ENCODE results near the gene HOXD12. TPM values are rescaled to one million over a fixed set of nuclear protein-coding genes. Genes with fewer than 3 reads are reported as not detected.
A peak's percentile ranks its signal among the peaks of the same experiment; 100 is the strongest.

Gene HOXD12
- total RNA-seq, 2 donors from 2014 or later: 0.36 TPM; not detected in 1

DNA sequence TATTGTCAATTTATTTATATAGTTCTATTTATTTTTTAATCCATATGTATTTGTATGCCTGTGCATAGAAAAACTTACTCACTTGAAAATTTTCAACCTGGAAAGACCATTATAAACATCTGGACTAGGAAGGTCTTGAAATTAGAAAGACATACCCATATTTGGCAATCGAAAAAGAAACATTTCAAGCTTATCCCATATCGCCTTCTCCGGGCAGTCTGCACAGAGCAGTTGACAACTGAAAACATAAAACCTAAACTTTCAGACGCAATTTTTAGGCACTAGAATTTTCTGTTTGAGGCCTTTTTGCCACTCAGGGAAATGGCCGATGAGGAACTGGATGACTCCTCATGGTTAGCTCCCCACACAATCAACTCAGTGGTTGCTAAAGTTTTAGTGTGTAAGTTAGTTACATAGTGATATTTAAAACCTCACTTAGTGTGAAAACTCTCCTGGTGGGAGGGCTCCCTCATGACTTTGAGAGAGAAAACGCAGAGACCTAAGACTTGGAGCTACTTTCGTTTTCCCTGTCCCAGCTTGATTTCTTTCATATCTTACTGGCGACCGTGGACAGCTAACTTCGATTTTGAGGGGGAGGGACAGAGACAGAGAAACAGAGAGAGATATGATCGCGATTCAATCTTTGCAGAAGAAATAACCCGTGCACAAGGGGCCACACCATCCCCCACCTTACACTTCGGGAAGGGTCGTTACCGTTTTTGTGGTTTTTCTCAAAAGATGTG is 3.2 kb upstream of the HOXD12 start:
- no peak for DNase-seq (ENCODE audit: low spot score)
- Histone ChIP-seq H3K4me1 (replicated peaks) (no peaks in the 10 kb centered on the region), H3K9me3 (no peaks in the 10 kb centered on the region), H3K36me3 (no peaks in the 10 kb centered on the region), H3K4me3 (peak overlapping the region; percentile 24 to 36), H3K27me3 (replicated peaks; ENCODE audit: insufficient read depth) (peaks cover 21% of the 10 kb centered on the region), H3K27ac (peak overlapping the region; percentile 85 to 86)
- 8% methylated on average over 16 of the region's 16 CpGs for WGBS
- TF ChIP-seq POLR2AphosphoS5 (IDR thresholded peaks at IDR 0.05) (peak; percentile 48), POLR2A (IDR thresholded peaks at IDR 0.05) (no peak)
- intact Hi-C loops (cut with DNase I): no loop called here

- Histone ChIP-seq H3K36me3 (no peaks in the 10 kb centered on the region), H3K4me1 (replicated peaks) (no peaks in the 10 kb centered on the region), H3K4me3 (peak overlapping the region; percentile 24 to 36), H3K9me3 (no peaks in the 10 kb centered on the region), H3K27ac (peak overlapping the region; percentile 85 to 86), H3K27me3 (replicated peaks; ENCODE audit: insufficient read depth) (peaks cover 22% of the 10 kb centered on the region)
- intact Hi-C loops (cut with DNase I): no loop called here
- DNase-seq (ENCODE audit: low spot score): peak; percentile 82
- TF ChIP-seq POLR2AphosphoS5 (IDR thresholded peaks at IDR 0.05): no peak
- peak; percentile 59 to 94 (median 80) for TF ChIP-seq CTCF (IDR thresholded peaks at IDR 0.05)
- TF ChIP-seq POLR2A (IDR thresholded peaks at IDR 0.05): peak; percentile 54
- 1% methylated on average over 45 of the region's 45 CpGs for WGBS
These were observed 2.4 kb upstream of the HOXD12 start for GRCh38 chr2:176096986-176097819.

GRCh38 chr2:176097820-176098365 is 1.7 kb upstream of the HOXD12 start:
- no peak for DNase-seq (ENCODE audit: low spot score)
- Histone ChIP-seq H3K27ac (peak overlapping the region; percentile 85 to 86), H3K36me3 (no peaks in the 10 kb centered on the region), H3K27me3 (replicated peaks; ENCODE audit: insufficient read depth) (peaks cover 22% of the 10 kb centered on the region), H3K4me3 (peak overlapping the region; percentile 24 to 36), H3K9me3 (no peaks in the 10 kb centered on the region), H3K4me1 (replicated peaks) (no peaks in the 10 kb centered on the region)
- intact Hi-C loops (cut with DNase I): no loop called here
- 1% methylated on average over 18 of the region's 18 CpGs for WGBS
- TF ChIP-seq CTCF (IDR thresholded peaks at IDR 0.05): no peak
- peak; percentile 56 for TF ChIP-seq POLR2AphosphoS5 (IDR thresholded peaks at IDR 0.05)
- TF ChIP-seq POLR2A (IDR thresholded peaks at IDR 0.05): no peak

- WGBS: 21% methylated on average over 34 of the region's 35 CpGs
- Histone ChIP-seq H3K4me3 (peak overlapping the region; percentile 9 to 36), H3K9me3 (no peaks in the 10 kb centered on the region), H3K4me1 (replicated peaks) (no peaks in the 10 kb centered on the region), H3K27ac (peak overlapping the region; percentile 85 to 86), H3K36me3 (no peaks in the 10 kb centered on the region), H3K27me3 (replicated peaks; ENCODE audit: insufficient read depth) (peaks cover 22% of the 10 kb centered on the region)
- no peak for TF ChIP-seq POLR2A (IDR thresholded peaks at IDR 0.05)
- no peak for TF ChIP-seq POLR2AphosphoS5 (IDR thresholded peaks at IDR 0.05)
- TF ChIP-seq CTCF (IDR thresholded peaks at IDR 0.05): peak in 1 of 4 experiments; percentile 4
- DNase-seq (ENCODE audit: low spot score): peak; percentile 11
- intact Hi-C loops (cut with DNase I): no loop called here
These were observed 1.0 kb upstream of the HOXD12 start for GRCh38 chr2:176098366-176099158.

Measured in prostate gland (tissue), 2 donors.